ENCODE results near the gene C7orf25. TPM values are rescaled to one million over a fixed set of nuclear protein-coding genes. Genes with fewer than 3 reads are reported as not detected.

C7orf25 gene
- total RNA-seq, 1 donor from 2014 or later, result 3.6 TPM

- ATAC-seq (no peak), DNase-seq (ENCODE audit: low spot score) (no peak)
Measured at GRCh38 chr7:42880392-42880791, 31.5 kb downstream of the C7orf25 start.

GRCh38 chr7:42878303-42878702, 33.6 kb downstream of the C7orf25 start:
- ATAC-seq (no peak), DNase-seq (ENCODE audit: low spot score) (no peak)

- ATAC-seq (no peak), DNase-seq (ENCODE audit: low spot score) (no peak)
Measured at GRCh38 chr7:42877862-42878261, 34.0 kb downstream of the C7orf25 start.

- peak; percentile 100 for ATAC-seq
- no peak for DNase-seq (ENCODE audit: low spot score)
Measured at GRCh38 chr7:42876182-42877068, 35.4 kb downstream of the C7orf25 start.

GRCh38 chr7:42869131-42870020, 42.5 kb downstream of the C7orf25 start:
- DNase-seq (ENCODE audit: low spot score) (no peak), ATAC-seq (no peak)

GRCh38 chr7:42868480-42868879, 43.4 kb downstream of the C7orf25 start:
- DNase-seq (ENCODE audit: low spot score) (no peak), ATAC-seq (no peak)

Other genes starting within 250 kb of the C7orf25 start
- gene PSMA2, start 20.1 kb upstream of the C7orf25 start, total RNA-seq, result 59.7 TPM
- gene MRPL32, start 20.3 kb upstream of the C7orf25 start, total RNA-seq, result 36.4 TPM
- not detected for gene HECW1, start 200.6 kb upstream of the C7orf25 start, total RNA-seq

Measured in left lobe of liver (tissue), 2 donors.